NT2/D1 (cell line): ENCODE data around the gene LRTM1.

Experiments used
- DNase-seq: peaks from one replicate; pipeline ENCODE4 v3.0.0-alpha.2; 2011; ENCODE audit warnings: low read depth, low spot score
- H3K27me3 ChIP-seq: 2 replicates; pipeline ENCODE4 v1.6.0; 2011; ENCODE audit warnings: mild to moderate bottlenecking; ENCODE audit not compliant: insufficient read length, insufficient read depth
- H3K36me3 ChIP-seq: 2 replicates; pipeline ENCODE4 v1.6.1; 2011; ENCODE audit warnings: mild to moderate bottlenecking, low read length, mixed read lengths; ENCODE audit not compliant: insufficient read depth, insufficient read length
- H3K4me1 ChIP-seq: 2 replicates; pipeline ENCODE4 v1.5.1; 2011; ENCODE audit not compliant: insufficient read depth, insufficient read length
- H3K4me3 ChIP-seq: 2 replicates; pipeline ENCODE4 v1.5.1; 2011; ENCODE audit warnings: low read depth; ENCODE audit not compliant: insufficient read length
- H3K9ac ChIP-seq: 2 replicates; pipeline ENCODE4 v1.6.0; 2011; ENCODE audit warnings: low read depth; ENCODE audit not compliant: insufficient read length
- H3K9me3 ChIP-seq: 2 replicates; pipeline ENCODE4 v1.5.1; 2011; ENCODE audit warnings: mild to moderate bottlenecking, low read length; ENCODE audit not compliant: insufficient read depth
- SUZ12 ChIP-seq: IDR thresholded peaks from 2 replicates; pipeline ENCODE4 v1.6.1; 2011; ENCODE audit not compliant: insufficient read length, insufficient read depth; ENCODE audit errors: extremely low read depth
- YY1 ChIP-seq: IDR thresholded peaks from 2 replicates; pipeline ENCODE4 v1.6.1; 2011; ENCODE audit not compliant: insufficient read length, insufficient read depth
- ZNF274 ChIP-seq: IDR thresholded peaks from 2 replicates; pipeline ENCODE4 v1.6.1; 2011; ENCODE audit warnings: mild to moderate bottlenecking, low read depth, low read length

LRTM1 gene

GRCh38 chr3:54941690-54942362 is 14.0 kb upstream of the LRTM1 start:
- Histone ChIP-seq H3K4me3 (no peak overlapping the region), H3K9ac (no peak overlapping the region), H3K9me3 (no peaks in the 10 kb centered on the region), H3K4me1 (peaks cover 1% of the 10 kb centered on the region), H3K36me3 (no peaks in the 10 kb centered on the region), H3K27me3 (no peaks in the 10 kb centered on the region)
- DNase-seq: no peak
- TF ChIP-seq SUZ12: no peak
- no peak for TF ChIP-seq YY1
- no peak for TF ChIP-seq ZNF274

DNA sequence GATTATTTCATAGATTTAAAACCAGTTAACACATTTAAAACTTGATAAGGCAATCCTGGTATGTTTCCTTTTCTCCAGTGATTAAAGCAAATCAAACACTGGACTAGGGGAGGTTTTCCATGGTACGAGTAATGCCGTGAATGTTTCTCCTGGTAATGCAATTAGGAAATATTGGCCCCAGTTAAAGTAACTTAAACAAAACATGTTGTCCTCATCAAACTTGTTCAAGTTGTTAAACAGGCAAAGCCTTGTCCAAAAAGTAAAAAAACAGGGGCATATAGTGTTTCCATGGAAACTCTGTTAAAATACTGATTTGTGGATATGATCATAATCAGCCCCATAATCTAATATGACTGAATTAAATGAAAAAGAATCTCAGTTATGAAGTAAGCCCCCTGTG is 13.1 kb upstream of the LRTM1 start:
- Histone ChIP-seq H3K9ac (no peak overlapping the region), H3K27me3 (no peaks in the 10 kb centered on the region), H3K36me3 (no peaks in the 10 kb centered on the region), H3K4me1 (peaks cover 7% of the 10 kb centered on the region), H3K9me3 (no peaks in the 10 kb centered on the region), H3K4me3 (no peak overlapping the region)
- TF ChIP-seq SUZ12: no peak
- TF ChIP-seq YY1: no peak
- TF ChIP-seq ZNF274: no peak
- no peak for DNase-seq

DNA sequence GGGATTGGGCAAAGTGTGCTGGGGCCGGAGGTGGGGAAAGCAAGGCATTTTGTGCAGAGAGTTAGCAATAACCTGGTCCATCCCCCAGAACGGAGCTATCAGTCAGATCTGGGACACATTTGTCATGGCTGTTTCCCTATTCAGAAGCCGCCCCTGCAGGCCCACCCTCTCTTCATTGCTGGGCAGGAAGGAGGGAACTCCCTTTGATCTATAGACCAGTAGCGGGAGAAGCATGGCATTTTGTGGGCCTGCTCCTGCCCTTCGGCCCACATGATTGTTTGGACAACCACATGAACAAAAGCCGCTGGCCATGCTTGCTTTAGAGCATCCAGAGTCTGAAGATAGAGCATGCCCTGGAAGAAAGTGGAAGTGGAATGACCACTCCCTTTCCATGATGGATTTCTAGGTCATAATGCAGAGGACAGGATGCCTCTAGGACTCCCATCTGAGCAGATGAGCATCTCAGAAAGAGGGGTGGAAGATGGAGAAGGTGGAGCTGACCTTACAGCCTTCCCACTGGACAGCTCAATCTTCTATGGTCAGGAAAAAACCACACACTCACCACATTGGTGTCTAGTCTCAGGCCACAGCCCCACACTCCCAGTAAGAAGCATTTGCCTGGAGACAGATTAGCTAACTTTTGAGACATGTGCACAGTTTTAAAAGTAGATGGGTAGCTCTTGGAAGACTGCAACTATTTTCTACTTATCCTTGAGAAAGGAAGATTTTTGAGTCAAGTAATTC is 11.9 kb upstream of the LRTM1 start:
- no peak for TF ChIP-seq SUZ12
- Histone ChIP-seq H3K27me3 (no peaks in the 10 kb centered on the region), H3K4me3 (no peak overlapping the region), H3K9me3 (no peaks in the 10 kb centered on the region), H3K36me3 (no peaks in the 10 kb centered on the region), H3K4me1 (peaks cover 7% of the 10 kb centered on the region), H3K9ac (no peak overlapping the region)
- DNase-seq: no peak

DNA sequence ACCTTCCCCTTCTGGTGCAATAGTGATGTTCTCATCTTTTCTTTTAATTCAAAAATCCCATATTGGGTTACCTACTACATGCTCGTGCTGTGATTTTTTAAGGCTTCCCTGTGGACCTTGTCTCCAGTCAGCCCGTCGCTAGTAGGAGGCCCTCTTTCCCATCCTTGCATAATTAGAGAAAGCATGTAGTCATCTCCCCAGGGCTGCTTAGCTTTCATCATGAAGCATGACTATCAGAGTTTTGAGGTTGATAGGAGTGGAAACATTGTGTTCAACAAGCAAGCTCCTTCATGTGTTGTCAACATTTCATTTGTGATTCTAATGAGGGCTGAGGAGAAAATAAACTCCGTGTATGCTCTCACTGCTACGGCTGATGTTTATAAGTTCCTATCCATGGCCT is 8.7 kb upstream of the LRTM1 start:
- Histone ChIP-seq H3K9me3 (no peaks in the 10 kb centered on the region), H3K4me1 (peaks cover 7% of the 10 kb centered on the region), H3K4me3 (no peak overlapping the region), H3K9ac (no peak overlapping the region), H3K27me3 (no peaks in the 10 kb centered on the region), H3K36me3 (no peaks in the 10 kb centered on the region)
- DNase-seq: no peak
- TF ChIP-seq ZNF274 (no peak), YY1 (no peak), SUZ12 (no peak)

DNA sequence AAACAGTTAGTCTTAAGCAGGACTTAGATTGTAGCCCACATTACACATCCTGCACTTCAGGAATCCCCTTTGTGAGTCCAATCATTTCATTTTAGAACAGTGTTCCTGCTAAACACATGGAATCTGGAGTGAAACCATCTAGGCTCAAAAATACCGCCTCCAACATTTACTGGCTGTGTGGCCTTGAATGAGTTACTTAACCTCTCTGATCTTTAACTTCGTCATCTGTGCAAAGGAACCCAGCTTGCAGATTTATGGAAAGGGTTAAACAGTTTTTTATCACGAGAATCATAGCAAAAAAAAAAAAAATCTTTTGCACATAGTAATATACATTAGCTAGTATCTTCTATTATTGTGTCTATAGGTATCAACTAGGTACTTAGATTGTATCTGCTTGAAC is 8.0 kb upstream of the LRTM1 start:
- no peaks in the 10 kb centered on the region for H3K9me3 ChIP-seq
- H3K4me3 ChIP-seq: no peak overlapping the region
- no peak for DNase-seq
- no peak overlapping the region for H3K9ac ChIP-seq
- TF ChIP-seq SUZ12: no peak
- no peak for TF ChIP-seq ZNF274
- no peak for TF ChIP-seq YY1
- no peaks in the 10 kb centered on the region for H3K27me3 ChIP-seq
- no peaks in the 10 kb centered on the region for H3K36me3 ChIP-seq
- H3K4me1 ChIP-seq: peaks cover 7% of the 10 kb centered on the region

- no peak for DNase-seq
- H3K4me1 ChIP-seq: peaks cover 7% of the 10 kb centered on the region
- no peaks in the 10 kb centered on the region for H3K27me3 ChIP-seq
- H3K36me3 ChIP-seq: no peaks in the 10 kb centered on the region
- H3K9me3 ChIP-seq: no peaks in the 10 kb centered on the region
- H3K4me3 ChIP-seq: no peak overlapping the region
- TF ChIP-seq SUZ12 (no peak), YY1 (no peak), ZNF274 (no peak)
- H3K9ac ChIP-seq: no peak overlapping the region
Observed at GRCh38 chr3:54932606-54933005, 4.7 kb upstream of the LRTM1 start.

- H3K4me3 ChIP-seq: no peak overlapping the region
- no peak overlapping the region for H3K9ac ChIP-seq
- no peaks in the 10 kb centered on the region for H3K9me3 ChIP-seq
- no peaks in the 10 kb centered on the region for H3K4me1 ChIP-seq
- TF ChIP-seq SUZ12 (no peak), ZNF274 (no peak), YY1 (no peak)
- no peaks in the 10 kb centered on the region for H3K27me3 ChIP-seq
- DNase-seq: no peak
- H3K36me3 ChIP-seq: no peaks in the 10 kb centered on the region
Observed at GRCh38 chr3:54931182-54931581, 3.3 kb upstream of the LRTM1 start.
